Measurements from ENCODE around the gene NFE2L2. TPM values are rescaled to one million over a fixed set of nuclear protein-coding genes. Genes with fewer than 3 reads are reported as not detected.

The NFE2L2 gene
- total and polyA plus RNA-seq, 2 experiments from 2014 or later: 88.3 to 90.2 TPM

- H3K9me3 ChIP-seq (ENCODE audit: low read depth): no peaks in the 10 kb centered on the region
- no peak overlapping the region for H3K27ac ChIP-seq
- H3K36me3 ChIP-seq (replicated peaks; ENCODE audit: insufficient read depth, low read depth): no peaks in the 10 kb centered on the region
- TF ChIP-seq EZH2phosphoT487 (IDR thresholded peaks at IDR 0.05; ENCODE audit: low read depth, severe bottlenecking, unreplicated experiment): no peak
- TF ChIP-seq EZH2 (IDR thresholded peaks at IDR 0.05; ENCODE audit: borderline replicate concordance): no peak
- TF ChIP-seq CTCF (IDR thresholded peaks at IDR 0.05; ENCODE audit: poor library complexity): no peak
- no peaks in the 10 kb centered on the region for H4K20me1 ChIP-seq (ENCODE audit: insufficient read depth, poor library complexity, severe bottlenecking)
- no peaks in the 10 kb centered on the region for H3K9me2 ChIP-seq (replicated peaks; ENCODE audit: insufficient read depth)
- WGBS (ENCODE audit: low lambda C conversion rate, missing lambda C conversion rate): 93% methylated on average over 4 of the region's 4 CpGs
- H2AFZ ChIP-seq: no peak overlapping the region
- no peaks in the 10 kb centered on the region for H3K27me3 ChIP-seq
- H3K79me2 ChIP-seq: no peaks in the 10 kb centered on the region
- H3K4me1 ChIP-seq (ENCODE audit: insufficient read depth): peaks cover 6% of the 10 kb centered on the region
- H3K4me3 ChIP-seq: no peak overlapping the region
- H3K4me2 ChIP-seq: no peak overlapping the region
- DNase-seq (ENCODE audit: low spot score): no peak
Observed at GRCh38 chr2:177291701-177292100, 27.2 kb upstream of the NFE2L2 start.

- no peak for TF ChIP-seq EZH2 (IDR thresholded peaks at IDR 0.05; ENCODE audit: borderline replicate concordance)
- TF ChIP-seq CTCF (IDR thresholded peaks at IDR 0.05; ENCODE audit: poor library complexity): no peak
- no peak for TF ChIP-seq EZH2phosphoT487 (IDR thresholded peaks at IDR 0.05; ENCODE audit: low read depth, severe bottlenecking, unreplicated experiment)
- Histone ChIP-seq H2AFZ (no peak overlapping the region), H3K36me3 (replicated peaks; ENCODE audit: insufficient read depth, low read depth) (no peaks in the 10 kb centered on the region), H3K27me3 (no peaks in the 10 kb centered on the region), H3K79me2 (no peaks in the 10 kb centered on the region), H4K20me1 (ENCODE audit: insufficient read depth, poor library complexity, severe bottlenecking) (no peaks in the 10 kb centered on the region), H3K27ac (no peak overlapping the region), H3K9me3 (ENCODE audit: low read depth) (no peaks in the 10 kb centered on the region), H3K9me2 (replicated peaks; ENCODE audit: insufficient read depth) (no peaks in the 10 kb centered on the region), H3K4me3 (no peak overlapping the region), H3K4me1 (ENCODE audit: insufficient read depth) (peaks cover 5% of the 10 kb centered on the region), H3K4me2 (no peak overlapping the region)
- WGBS (ENCODE audit: low lambda C conversion rate, missing lambda C conversion rate): 85% methylated on average over 9 of the region's 9 CpGs
- no peak for DNase-seq (ENCODE audit: low spot score)
Observed at GRCh38 chr2:177289824-177290628, 25.5 kb upstream of the NFE2L2 start.

- H3K79me2 ChIP-seq: no peaks in the 10 kb centered on the region
- 96% methylated on average over 1 of the region's 1 CpG for WGBS (ENCODE audit: low lambda C conversion rate, missing lambda C conversion rate)
- no peaks in the 10 kb centered on the region for H4K20me1 ChIP-seq (ENCODE audit: insufficient read depth, poor library complexity, severe bottlenecking)
- H3K9me3 ChIP-seq (ENCODE audit: low read depth): no peaks in the 10 kb centered on the region
- H3K9me2 ChIP-seq (replicated peaks; ENCODE audit: insufficient read depth): no peaks in the 10 kb centered on the region
- no peaks in the 10 kb centered on the region for H3K36me3 ChIP-seq (replicated peaks; ENCODE audit: insufficient read depth, low read depth)
- H3K27me3 ChIP-seq: no peaks in the 10 kb centered on the region
- no peak overlapping the region for H3K4me2 ChIP-seq
- H3K27ac ChIP-seq: no peak overlapping the region
- H3K4me3 ChIP-seq: no peak overlapping the region
- H2AFZ ChIP-seq: no peak overlapping the region
- no peak for DNase-seq (ENCODE audit: low spot score)
- TF ChIP-seq EZH2 (IDR thresholded peaks at IDR 0.05; ENCODE audit: borderline replicate concordance): no peak
- H3K4me1 ChIP-seq (ENCODE audit: insufficient read depth): peaks cover 5% of the 10 kb centered on the region
Observed at GRCh38 chr2:177287814-177288213, 23.3 kb upstream of the NFE2L2 start.

- no peak overlapping the region for H3K4me2 ChIP-seq
- no peaks in the 10 kb centered on the region for H4K20me1 ChIP-seq (ENCODE audit: insufficient read depth, poor library complexity, severe bottlenecking)
- H3K4me1 ChIP-seq (ENCODE audit: insufficient read depth): peaks cover 10% of the 10 kb centered on the region
- no peaks in the 10 kb centered on the region for H3K27me3 ChIP-seq
- no peaks in the 10 kb centered on the region for H3K79me2 ChIP-seq
- TF ChIP-seq EZH2 (IDR thresholded peaks at IDR 0.05; ENCODE audit: borderline replicate concordance) (no peak), CTCF (IDR thresholded peaks at IDR 0.05; ENCODE audit: poor library complexity) (no peak), EZH2phosphoT487 (IDR thresholded peaks at IDR 0.05; ENCODE audit: low read depth, severe bottlenecking, unreplicated experiment) (no peak)
- no peak for DNase-seq (ENCODE audit: low spot score)
- H3K9me2 ChIP-seq (replicated peaks; ENCODE audit: insufficient read depth): no peaks in the 10 kb centered on the region
- no peak overlapping the region for H3K4me3 ChIP-seq
- H3K9me3 ChIP-seq (ENCODE audit: low read depth): no peaks in the 10 kb centered on the region
- 62% methylated on average over 2 of the region's 2 CpGs for WGBS (ENCODE audit: low lambda C conversion rate, missing lambda C conversion rate)
- H2AFZ ChIP-seq: no peak overlapping the region
- H3K27ac ChIP-seq: no peak overlapping the region
- H3K36me3 ChIP-seq (replicated peaks; ENCODE audit: insufficient read depth, low read depth): no peaks in the 10 kb centered on the region
Observed at GRCh38 chr2:177285892-177286715, 21.6 kb upstream of the NFE2L2 start.

Measured in hepatocyte (in vitro differentiated cells).